A673 (cell line): ENCODE data around the gene SLC35F2.

ENCODE experiments used
- EZH2 ChIP-seq: fragments of 200-600 bp; sonication (generic); IDR thresholded peaks from 2 replicates; pipeline ENCODE4 v1.6.1; 2017; ENCODE audit warnings: borderline replicate concordance, low read depth, mild to moderate bottlenecking, mixed read lengths, antibody characterized with exemption, low read length; ENCODE audit not compliant: poor library complexity, severe bottlenecking
- TF ChIP-seq, protein P1 (sequence below): fragments of 300-800, 200-600 bp; sonication (generic); conservative IDR thresholded peaks from 2 replicates; pipeline ENCODE4 v1.5.1; 2017; ENCODE audit warnings: low read depth, mild to moderate bottlenecking, antibody characterized with exemption, low read length, moderate library complexity, mixed read lengths

DNA sequence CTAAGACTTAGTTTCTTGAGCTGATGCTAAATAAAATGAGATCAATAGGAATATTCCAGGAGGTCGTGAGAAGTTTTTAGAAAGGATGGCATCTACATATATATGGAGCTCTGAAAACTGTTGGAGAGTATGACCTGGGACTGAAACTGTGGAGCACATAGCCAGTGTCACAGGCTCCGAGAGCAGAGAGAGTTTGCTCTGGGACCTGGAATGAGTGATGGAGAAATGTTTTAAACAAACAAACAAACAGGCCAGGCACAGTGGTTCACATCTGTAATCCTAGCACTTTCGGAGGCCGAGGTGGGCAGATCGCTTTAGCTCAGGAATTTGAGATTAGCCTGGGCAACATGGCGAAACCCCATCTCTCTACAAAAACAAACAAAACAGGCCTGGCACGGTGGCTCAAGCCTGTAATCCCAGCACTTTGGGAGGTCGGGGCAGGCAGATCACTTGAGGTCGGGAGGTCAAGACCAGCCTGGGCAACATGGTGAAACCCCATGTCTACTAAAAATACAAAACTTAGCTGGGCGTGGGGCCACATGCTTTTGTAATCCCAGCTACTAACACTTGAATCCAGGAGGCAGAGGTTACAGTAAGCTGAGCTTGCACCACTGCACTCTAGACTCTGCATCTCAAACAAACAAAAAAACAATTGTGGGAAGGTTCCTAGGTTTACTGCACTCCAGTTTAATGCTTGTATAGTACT is 67.1 kb downstream of the SLC35F2 start:
- TF ChIP-seq, protein P1, sequence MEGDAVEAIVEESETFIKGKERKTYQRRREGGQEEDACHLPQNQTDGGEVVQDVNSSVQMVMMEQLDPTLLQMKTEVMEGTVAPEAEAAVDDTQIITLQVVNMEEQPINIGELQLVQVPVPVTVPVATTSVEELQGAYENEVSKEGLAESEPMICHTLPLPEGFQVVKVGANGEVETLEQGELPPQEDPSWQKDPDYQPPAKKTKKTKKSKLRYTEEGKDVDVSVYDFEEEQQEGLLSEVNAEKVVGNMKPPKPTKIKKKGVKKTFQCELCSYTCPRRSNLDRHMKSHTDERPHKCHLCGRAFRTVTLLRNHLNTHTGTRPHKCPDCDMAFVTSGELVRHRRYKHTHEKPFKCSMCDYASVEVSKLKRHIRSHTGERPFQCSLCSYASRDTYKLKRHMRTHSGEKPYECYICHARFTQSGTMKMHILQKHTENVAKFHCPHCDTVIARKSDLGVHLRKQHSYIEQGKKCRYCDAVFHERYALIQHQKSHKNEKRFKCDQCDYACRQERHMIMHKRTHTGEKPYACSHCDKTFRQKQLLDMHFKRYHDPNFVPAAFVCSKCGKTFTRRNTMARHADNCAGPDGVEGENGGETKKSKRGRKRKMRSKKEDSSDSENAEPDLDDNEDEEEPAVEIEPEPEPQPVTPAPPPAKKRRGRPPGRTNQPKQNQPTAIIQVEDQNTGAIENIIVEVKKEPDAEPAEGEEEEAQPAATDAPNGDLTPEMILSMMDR, result no peak
- no peak for TF ChIP-seq EZH2
